ENCODE data around the gene CALHM6. TPM values are rescaled to one million over a fixed set of nuclear protein-coding genes. Genes with fewer than 3 reads are reported as not detected.

CALHM6 gene
- total and polyA plus RNA-seq, 2 donors: 7.1 to 9.5 TPM

DNA sequence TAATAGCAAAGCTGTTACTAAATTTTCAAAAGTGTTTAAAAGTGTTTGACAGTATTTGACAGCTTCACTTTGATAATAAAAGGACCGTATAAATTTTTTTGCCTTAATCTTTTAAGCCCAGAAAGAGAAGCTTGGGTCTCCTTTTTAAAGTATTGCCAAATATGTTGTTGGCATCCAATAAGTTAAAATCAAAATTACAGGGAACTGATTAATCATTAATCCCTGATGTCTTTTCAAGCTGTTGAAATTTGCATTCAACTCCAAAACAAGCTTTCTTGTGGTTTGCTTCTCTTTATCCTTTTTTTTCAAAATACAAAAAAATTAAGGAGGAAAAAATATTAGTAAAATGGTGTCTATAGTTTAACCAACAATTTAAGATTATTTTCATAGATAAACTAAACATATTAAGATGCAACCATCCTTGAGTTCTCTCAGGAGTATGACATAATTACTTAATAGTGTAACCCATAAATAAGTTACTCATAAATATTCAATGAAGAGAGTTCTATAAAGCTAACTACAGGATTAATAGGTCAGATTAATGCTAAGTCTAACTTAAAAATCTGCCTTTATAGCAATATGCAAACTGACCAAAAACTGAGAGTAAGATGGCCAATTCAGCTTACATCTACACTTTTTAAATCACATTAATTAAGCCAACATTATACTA lies 27.0 kb upstream of the CALHM6 start:
- H3K27ac ChIP-seq (ENCODE audit: low read depth): no peak overlapping the region
- DNase-seq (ENCODE audit: extremely low spot score): no peak
- peaks cover 2% of the 10 kb centered on the region for H3K36me3 ChIP-seq (ENCODE audit: insufficient read depth)
- no peaks in the 10 kb centered on the region for H3K4me1 ChIP-seq (ENCODE audit: insufficient read depth)
- no peak overlapping the region for H3K4me3 ChIP-seq (ENCODE audit: low read depth, low read length)
- WGBS: 88% methylated on average over 1 of the region's 1 CpG

DNA sequence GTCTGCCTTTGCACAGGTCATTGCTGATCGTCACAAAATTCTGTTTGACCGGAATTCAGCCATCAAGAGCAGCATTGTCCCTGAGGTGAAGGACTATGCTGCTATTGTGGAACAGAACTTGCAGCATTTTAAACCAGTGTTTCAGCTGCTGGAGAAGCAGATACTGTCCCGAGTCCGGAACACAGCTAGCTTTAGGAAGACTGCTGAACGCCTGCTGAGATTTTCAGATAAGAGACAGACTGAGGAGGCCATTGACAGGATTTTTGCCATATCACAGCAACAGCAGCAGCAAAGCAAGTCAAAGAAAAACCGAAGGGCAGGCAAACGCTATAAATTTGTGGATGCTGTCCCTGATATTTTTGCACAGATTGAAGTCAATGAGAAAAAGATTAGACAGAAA lies 24.6 kb upstream of the CALHM6 start:
- H3K4me1 ChIP-seq (ENCODE audit: insufficient read depth): no peaks in the 10 kb centered on the region
- no peak overlapping the region for H3K27ac ChIP-seq (ENCODE audit: low read depth)
- H3K4me3 ChIP-seq (ENCODE audit: low read depth, low read length): no peak overlapping the region
- peaks cover 2% of the 10 kb centered on the region for H3K36me3 ChIP-seq (ENCODE audit: insufficient read depth)
- WGBS: 80% methylated on average over 7 of the region's 7 CpGs
- DNase-seq (ENCODE audit: extremely low spot score): no peak

DNA sequence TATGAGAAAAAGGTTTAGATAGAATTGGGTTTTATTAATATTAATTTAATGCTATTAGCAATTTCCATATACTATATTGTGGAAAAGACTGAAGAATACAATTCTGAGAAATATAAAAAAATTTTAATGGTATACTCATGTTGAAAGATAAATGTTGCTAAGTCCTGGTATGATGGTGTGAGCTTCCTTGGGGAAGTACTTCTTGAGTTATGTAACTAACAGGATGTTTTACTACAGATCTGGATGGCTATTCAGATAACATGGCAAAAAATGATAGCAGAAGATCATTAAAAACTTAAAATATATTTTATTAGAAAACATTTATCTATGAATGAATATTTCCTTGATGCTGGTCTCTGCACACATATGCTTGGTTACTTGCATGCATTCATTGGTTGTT lies 23.5 kb upstream of the CALHM6 start:
- no peak overlapping the region for H3K27ac ChIP-seq (ENCODE audit: low read depth)
- H3K4me1 ChIP-seq (ENCODE audit: insufficient read depth): no peaks in the 10 kb centered on the region
- peaks cover 2% of the 10 kb centered on the region for H3K36me3 ChIP-seq (ENCODE audit: insufficient read depth)
- no peak overlapping the region for H3K4me3 ChIP-seq (ENCODE audit: low read depth, low read length)
- no peak for DNase-seq (ENCODE audit: extremely low spot score)

DNA sequence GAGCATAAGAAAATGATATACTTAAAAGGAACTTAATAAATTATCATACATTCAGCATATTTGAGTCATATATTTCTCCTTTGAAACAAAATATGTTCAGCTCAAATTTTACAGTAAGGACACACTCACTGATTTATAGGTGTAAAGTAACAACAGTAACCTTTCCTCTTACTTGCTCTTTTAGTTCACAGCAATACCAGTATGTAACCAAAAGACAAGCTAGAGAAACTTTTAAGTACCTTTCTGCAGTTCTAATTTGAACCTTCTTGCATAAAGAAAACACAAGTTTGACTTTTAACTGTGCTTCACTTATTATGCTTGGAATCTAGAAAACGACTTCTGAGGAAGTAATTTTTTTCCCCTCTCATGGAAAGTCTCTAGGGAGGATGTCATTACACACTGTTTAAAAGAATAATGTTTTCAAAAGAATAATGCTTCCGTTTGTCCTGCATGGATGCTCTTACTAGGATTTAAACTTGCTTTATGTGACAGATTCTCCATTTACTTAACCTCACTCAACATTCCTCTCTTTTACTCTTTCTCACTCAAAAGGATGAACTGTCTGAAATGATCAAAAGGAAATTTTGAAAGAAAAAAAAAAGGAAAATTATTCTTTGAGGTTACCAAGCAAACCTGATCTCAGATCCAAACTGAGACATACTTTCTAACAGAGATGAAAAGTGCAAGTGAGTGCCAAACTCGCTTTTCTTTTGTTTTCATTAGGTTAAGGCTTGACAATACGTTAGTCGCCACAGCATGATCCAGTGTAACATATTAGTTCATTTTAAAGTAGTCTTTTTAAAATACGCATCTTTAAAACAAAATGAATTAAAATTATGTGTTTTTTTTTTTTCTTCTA lies 22.4 kb upstream of the CALHM6 start:
- no peak for DNase-seq (ENCODE audit: extremely low spot score)
- no peak overlapping the region for H3K4me3 ChIP-seq (ENCODE audit: low read depth, low read length)
- 70% methylated on average over 6 of the region's 6 CpGs for WGBS
- H3K36me3 ChIP-seq (ENCODE audit: insufficient read depth): peaks cover 2% of the 10 kb centered on the region
- H3K27ac ChIP-seq (ENCODE audit: low read depth): no peak overlapping the region
- H3K4me1 ChIP-seq (ENCODE audit: insufficient read depth): no peaks in the 10 kb centered on the region

DNA sequence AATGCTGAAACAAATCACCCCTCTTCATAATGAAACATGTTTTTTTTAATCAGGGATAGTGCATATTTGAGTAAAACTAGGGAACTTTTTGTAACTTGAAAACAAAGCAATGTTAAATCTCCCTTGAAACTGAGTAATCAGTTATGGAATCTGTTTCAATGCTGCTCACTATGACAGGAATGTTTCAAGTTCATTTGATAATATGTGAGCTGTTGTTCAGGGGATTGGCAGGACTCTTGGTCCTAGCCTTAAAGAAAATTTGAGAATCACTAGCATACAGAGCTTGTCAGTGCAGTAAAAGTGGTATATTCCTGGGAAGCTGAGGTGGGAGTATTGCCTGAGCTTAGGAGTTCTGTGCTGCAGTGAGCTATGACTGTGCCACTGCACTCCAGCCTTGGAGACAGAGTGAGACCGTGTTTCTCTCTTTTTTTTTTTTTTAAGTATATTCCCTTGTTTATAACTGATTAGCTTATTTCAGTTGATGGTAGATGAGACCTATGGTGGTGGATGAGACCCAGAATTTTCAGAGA lies 21.6 kb upstream of the CALHM6 start:
- 65% methylated on average over 1 of the region's 1 CpG for WGBS
- Histone ChIP-seq H3K4me1 (ENCODE audit: insufficient read depth) (no peaks in the 10 kb centered on the region), H3K27ac (ENCODE audit: low read depth) (no peak overlapping the region), H3K36me3 (ENCODE audit: insufficient read depth) (peaks cover 2% of the 10 kb centered on the region), H3K4me3 (ENCODE audit: low read depth, low read length) (no peak overlapping the region)
- DNase-seq (ENCODE audit: extremely low spot score): no peak

DNA sequence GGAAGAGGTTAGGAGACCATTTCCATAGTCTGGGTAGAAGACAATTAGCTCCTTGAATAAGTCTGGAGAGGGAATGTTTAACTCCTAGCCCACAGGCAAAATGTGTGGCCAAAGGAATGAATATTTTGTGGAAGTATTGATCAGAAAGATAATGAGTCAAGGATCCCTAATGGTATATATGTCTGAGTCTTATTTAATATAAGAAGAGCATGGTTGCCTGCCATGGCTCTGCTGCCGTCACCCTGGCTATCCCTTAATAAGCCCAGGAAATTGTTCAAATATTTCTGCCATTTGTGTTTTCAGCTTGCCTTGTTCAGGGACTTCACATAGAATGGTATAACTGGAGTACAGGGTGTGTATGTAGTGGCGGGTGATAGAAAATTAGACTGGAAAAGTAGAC lies 18.1 kb upstream of the CALHM6 start:
- DNase-seq (ENCODE audit: extremely low spot score): no peak
- WGBS: 86% methylated on average over 2 of the region's 2 CpGs
- no peaks in the 10 kb centered on the region for H3K4me1 ChIP-seq (ENCODE audit: insufficient read depth)
- H3K27ac ChIP-seq (ENCODE audit: low read depth): no peak overlapping the region
- no peak overlapping the region for H3K4me3 ChIP-seq (ENCODE audit: low read depth, low read length)
- H3K36me3 ChIP-seq (ENCODE audit: insufficient read depth): no peaks in the 10 kb centered on the region

DNA sequence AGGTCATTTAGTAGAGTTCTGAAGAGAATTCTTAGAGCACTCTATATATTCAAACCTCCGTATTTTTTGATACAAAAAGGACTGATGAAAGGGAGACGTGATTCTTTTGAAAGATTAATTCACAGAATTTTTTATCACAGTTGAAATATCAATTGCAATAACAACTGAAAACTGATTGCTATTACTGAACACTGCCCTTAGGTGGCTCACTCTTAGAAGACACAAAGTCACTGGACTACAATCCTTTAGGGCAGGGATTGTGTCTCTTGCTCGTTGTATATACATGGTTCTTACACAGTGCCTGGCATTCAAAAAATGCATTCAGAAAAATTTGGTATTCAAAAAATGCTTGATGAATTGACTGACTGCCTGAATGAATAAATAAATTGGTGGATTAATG lies 17.1 kb upstream of the CALHM6 start:
- Histone ChIP-seq H3K36me3 (ENCODE audit: insufficient read depth) (no peaks in the 10 kb centered on the region), H3K4me1 (ENCODE audit: insufficient read depth) (no peaks in the 10 kb centered on the region), H3K27ac (ENCODE audit: low read depth) (no peak overlapping the region), H3K4me3 (ENCODE audit: low read depth, low read length) (no peak overlapping the region)
- no peak for DNase-seq (ENCODE audit: extremely low spot score)
- WGBS: 32% methylated on average over 3 of the region's 3 CpGs

DNA sequence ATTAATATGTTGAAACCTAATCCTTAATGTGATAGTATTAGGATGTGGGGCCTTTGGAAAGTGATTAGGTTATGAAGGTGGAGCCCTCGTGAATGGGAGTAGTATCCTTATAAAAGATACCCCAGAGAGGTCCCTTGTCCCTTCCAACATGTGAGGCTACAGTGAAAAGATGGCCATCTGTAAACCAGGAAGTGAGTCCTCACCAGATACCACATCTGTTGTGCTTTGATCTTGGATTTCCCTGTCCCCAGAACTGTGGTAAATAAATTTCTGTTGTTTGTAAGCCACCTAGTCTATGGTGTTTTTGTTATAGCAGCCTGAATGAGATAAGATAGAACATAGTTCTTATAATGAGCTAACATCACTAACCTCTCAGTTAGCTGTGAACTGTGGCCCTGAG lies 16.6 kb upstream of the CALHM6 start:
- DNase-seq (ENCODE audit: extremely low spot score): no peak
- H3K4me1 ChIP-seq (ENCODE audit: insufficient read depth): no peaks in the 10 kb centered on the region
- no peak overlapping the region for H3K27ac ChIP-seq (ENCODE audit: low read depth)
- WGBS: 74% methylated on average over 1 of the region's 1 CpG
- H3K36me3 ChIP-seq (ENCODE audit: insufficient read depth): no peaks in the 10 kb centered on the region
- no peak overlapping the region for H3K4me3 ChIP-seq (ENCODE audit: low read depth, low read length)

DNA sequence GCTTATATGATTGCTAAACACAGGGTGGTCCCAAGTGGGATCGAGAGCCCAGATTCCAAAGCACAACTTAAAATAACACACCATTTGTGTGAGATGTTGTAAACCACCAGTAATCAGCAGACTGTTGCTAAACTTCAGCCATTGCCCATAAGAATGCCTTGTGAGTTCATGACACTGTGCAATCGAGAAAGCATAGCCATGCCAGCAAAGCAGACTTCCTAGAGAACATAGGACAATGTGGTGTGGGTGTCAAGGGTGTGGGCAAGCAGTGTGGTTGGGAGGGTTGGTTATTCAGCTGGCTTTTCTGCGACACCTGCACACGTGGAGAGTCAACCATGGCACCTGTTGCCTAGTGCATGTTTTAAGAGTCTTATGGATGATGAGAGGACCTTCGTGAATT lies 16.1 kb upstream of the CALHM6 start:
- Histone ChIP-seq H3K36me3 (ENCODE audit: insufficient read depth) (no peaks in the 10 kb centered on the region), H3K27ac (ENCODE audit: low read depth) (no peak overlapping the region), H3K4me1 (ENCODE audit: insufficient read depth) (no peaks in the 10 kb centered on the region), H3K4me3 (ENCODE audit: low read depth, low read length) (no peak overlapping the region)
- WGBS: 58% methylated on average over 5 of the region's 5 CpGs
- no peak for DNase-seq (ENCODE audit: extremely low spot score)

DNA sequence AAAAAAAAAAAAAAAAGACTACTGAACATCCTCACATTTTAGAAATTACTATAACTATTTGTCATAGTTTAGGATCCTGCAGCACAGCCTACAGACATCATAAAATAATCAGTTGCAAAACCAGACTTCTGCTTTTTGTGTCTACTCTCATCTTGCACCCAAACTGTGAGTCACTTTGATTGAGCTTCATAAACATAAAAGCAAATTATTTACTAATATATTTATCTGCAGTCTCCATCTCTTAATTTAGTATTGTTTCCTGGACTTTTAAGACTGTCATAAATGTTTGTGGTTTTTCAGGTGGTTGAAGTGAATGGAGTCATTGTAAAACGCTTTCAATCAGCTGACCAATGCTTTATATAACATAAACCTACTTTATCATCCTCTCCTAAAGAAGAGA lies 14.8 kb upstream of the CALHM6 start:
- DNase-seq (ENCODE audit: extremely low spot score): no peak
- H3K4me1 ChIP-seq (ENCODE audit: insufficient read depth): no peaks in the 10 kb centered on the region
- no peak overlapping the region for H3K27ac ChIP-seq (ENCODE audit: low read depth)
- no peaks in the 10 kb centered on the region for H3K36me3 ChIP-seq (ENCODE audit: insufficient read depth)
- 74% methylated on average over 1 of the region's 1 CpG for WGBS
- H3K4me3 ChIP-seq (ENCODE audit: low read depth, low read length): no peak overlapping the region

DNA sequence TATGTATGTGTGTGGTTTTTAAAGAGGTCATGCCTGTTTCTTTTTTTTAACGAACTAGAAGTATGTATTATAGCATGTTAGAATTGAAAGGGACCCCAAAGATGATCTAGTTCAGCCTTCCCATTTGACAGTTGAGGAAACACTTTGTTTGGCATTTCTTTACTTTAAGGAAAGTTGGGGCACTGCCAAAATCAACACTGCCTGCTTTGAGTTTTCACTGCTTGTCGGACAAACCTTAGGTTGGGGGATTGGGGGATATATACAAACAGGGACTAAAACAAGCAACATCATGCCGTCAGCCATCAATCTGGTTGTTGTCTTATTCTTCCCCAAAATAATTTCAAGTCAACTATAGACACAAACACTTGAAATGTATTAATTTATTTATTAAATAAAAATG lies 14.1 kb upstream of the CALHM6 start:
- no peak overlapping the region for H3K27ac ChIP-seq (ENCODE audit: low read depth)
- H3K4me1 ChIP-seq (ENCODE audit: insufficient read depth): no peaks in the 10 kb centered on the region
- DNase-seq (ENCODE audit: extremely low spot score): no peak
- no peaks in the 10 kb centered on the region for H3K36me3 ChIP-seq (ENCODE audit: insufficient read depth)
- WGBS: 45% methylated on average over 3 of the region's 3 CpGs
- no peak overlapping the region for H3K4me3 ChIP-seq (ENCODE audit: low read depth, low read length)

DNA sequence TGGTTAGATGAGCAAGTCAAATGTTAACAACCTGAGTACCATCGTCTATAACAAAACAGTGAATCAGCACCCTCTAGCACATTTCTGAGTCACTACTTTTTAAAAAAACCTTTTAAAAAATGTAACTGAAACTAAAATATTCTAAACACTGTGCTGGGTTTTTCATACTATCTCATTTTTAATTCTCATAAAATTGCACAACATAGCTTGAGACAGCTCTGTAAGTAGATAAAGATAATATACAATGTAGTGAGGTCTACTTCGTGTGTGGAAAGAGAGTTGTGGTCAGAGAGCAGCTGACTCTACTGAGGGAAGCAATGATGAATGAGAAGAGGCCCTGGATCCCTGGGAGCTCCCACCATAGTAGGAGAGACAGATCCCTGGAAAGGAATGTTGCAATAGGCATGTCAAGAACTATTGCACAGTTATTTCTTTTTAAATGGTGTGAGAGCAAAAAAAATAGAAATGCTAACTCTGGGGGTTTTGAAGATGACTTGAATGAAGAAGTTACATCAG lies 13.6 kb upstream of the CALHM6 start:
- no peak overlapping the region for H3K4me3 ChIP-seq (ENCODE audit: low read depth, low read length)
- H3K36me3 ChIP-seq (ENCODE audit: insufficient read depth): no peaks in the 10 kb centered on the region
- WGBS: 11% methylated on average over 2 of the region's 2 CpGs
- no peak for DNase-seq (ENCODE audit: extremely low spot score)
- H3K27ac ChIP-seq (ENCODE audit: low read depth): no peak overlapping the region
- H3K4me1 ChIP-seq (ENCODE audit: insufficient read depth): no peaks in the 10 kb centered on the region

DNA sequence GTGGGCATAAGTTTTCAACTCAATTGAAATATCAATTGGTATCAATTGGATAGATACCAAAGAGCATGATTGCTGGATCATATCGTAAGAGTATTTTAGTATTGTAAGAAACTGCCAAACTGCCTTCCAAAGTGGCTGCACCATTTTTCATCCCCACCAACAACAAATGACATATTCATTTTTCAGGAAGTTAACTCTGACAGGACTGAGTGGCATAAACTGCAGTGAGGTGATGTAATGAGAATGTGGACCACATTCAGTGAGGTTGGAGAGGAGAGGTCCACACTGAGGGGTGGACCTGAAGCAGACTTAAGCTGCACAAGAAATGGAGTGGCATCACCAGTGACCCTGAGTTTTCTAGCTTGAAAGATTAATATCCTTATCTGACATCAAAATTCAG lies 11.6 kb upstream of the CALHM6 start:
- Histone ChIP-seq H3K4me3 (ENCODE audit: low read depth, low read length) (no peak overlapping the region), H3K4me1 (ENCODE audit: insufficient read depth) (no peaks in the 10 kb centered on the region), H3K27ac (ENCODE audit: low read depth) (no peak overlapping the region), H3K36me3 (ENCODE audit: insufficient read depth) (no peaks in the 10 kb centered on the region)
- 92% methylated on average over 1 of the region's 1 CpG for WGBS
- DNase-seq (ENCODE audit: extremely low spot score): no peak

DNA sequence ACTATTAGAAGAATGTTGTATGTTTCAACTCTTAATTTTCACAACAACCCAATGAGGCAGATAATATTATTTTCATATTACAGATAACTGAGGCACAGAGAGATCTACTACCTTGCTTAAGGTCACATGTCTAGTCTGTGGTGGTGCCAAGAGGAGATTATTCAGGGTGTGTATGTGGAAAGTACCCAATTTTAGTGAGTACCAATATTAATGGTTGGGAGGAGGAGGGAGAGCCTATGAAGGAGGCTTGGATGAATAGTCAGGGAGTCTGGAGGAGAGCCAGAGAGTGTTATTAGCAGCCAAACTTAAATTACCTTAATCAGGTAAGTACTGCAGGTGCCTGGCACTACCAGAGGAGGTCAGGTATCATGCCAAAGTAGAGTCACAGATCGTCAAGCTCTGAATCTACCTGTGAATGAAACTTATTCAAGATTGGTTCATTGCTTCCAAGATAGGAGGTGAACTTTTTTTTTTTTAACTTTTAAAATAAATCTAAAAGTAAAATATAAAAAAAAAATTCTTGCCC lies 10.9 kb upstream of the CALHM6 start:
- Histone ChIP-seq H3K36me3 (ENCODE audit: insufficient read depth) (no peaks in the 10 kb centered on the region), H3K4me1 (ENCODE audit: insufficient read depth) (no peaks in the 10 kb centered on the region), H3K27ac (ENCODE audit: low read depth) (no peak overlapping the region), H3K4me3 (ENCODE audit: low read depth, low read length) (no peak overlapping the region)
- no peak for DNase-seq (ENCODE audit: extremely low spot score)
- WGBS: 82% methylated on average over 1 of the region's 1 CpG

Data from urinary bladder (tissue), 4 donors.